HG02798 (cell line): ENCODE results near the gene TRIM66.
"Not testable (repeated sequence)": the region's sequence is repeated elsewhere in the genome, so short reads cannot be mapped to it uniquely, and the experiment has no call there.

Experiments
- ATAC-seq: cut with Tn5 transposase; IDR thresholded peaks from one replicate; pipeline ENCODE4 v1.9.1; 2021; ENCODE audit warnings: mild to moderate bottlenecking; ENCODE audit not compliant: unreplicated experiment, poor library complexity

The TRIM66 gene

GRCh38 chr11:8693010-8693551 is 10.6 kb upstream of the TRIM66 start:
- ATAC-seq, result no peak

GRCh38 chr11:8692417-8692816 is 10.0 kb upstream of the TRIM66 start:
- ATAC-seq, result no peak

- ATAC-seq, result no peak
These were observed 9.1 kb upstream of the TRIM66 start for GRCh38 chr11:8691601-8692000.

DNA sequence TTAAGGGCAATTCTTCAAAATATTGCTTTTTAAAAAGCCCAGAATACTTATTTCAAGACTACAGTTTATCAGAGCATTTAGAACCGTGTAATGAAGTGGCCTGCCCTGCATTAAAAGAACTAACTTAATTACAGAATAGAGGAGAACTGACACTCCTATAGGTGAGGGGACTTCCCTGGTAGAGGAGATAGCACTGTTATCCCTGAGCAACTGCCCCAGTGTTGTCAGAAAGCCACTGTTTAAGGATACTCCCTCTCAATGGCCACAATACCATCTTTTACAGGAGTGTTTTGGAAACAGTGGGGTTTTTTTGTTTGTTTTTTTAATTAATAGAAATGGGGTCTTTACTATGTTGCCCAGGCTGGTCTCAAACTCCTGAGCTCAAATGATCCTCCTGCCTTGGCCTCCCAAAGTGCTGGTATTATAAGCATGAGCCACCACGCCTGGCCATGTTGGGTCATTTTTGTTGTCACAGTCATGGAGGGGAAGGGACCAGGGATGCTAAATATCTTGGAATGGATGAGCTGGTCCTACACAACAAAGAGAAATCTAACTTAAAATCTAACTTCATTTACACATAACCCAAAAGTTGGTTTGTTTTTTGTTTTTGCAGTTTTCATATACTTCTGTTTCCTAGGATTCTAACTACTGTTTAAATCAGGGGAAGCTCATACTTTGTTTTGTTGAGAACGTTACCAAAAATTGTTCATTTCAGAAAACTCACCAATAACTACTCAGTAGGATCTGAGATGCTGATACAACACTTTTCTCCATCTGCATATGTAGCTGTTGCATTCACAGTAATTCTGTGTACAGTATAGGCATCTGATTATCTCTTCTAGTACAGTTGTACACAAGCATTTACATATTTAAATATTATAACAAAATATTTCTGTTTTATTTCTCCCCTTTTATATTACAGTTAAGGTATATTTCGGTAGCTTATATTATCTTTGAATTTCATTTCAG is 8.2 kb upstream of the TRIM66 start:
- no peak for ATAC-seq

DNA sequence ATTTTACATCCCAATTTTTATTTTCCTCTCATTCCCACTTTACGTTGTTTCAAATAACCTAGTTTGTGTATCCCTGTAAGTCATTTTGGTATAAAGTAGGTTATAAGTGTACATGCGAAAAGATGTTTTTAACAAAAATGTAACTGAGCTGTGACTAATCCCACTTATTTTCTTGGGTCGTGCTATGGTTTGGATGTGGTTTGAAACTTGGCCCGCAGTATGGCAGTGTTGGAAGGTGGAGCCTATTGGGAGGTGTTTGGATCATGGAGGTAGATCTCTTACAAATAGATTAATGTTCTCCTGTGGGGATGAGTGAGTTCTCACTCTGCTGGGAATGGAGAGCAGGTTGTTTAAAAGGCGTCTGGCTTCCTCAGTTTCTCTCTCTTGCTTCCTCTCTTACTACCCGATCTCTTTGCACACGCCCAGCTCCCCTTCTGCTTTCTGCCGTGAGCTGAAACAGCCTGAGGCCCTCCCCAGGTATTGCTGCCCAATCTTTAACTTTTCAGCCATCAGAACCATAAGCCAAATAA is 7.3 kb upstream of the TRIM66 start:
- ATAC-seq, result no peak

- ATAC-seq, result peak; percentile 97
These were observed 6.2 kb upstream of the TRIM66 start for GRCh38 chr11:8688414-8689362.

- ATAC-seq, result no peak
These were observed 3.9 kb upstream of the TRIM66 start for GRCh38 chr11:8686325-8686724.

- ATAC-seq, result no peak
These were observed 3.4 kb upstream of the TRIM66 start for GRCh38 chr11:8685820-8686219.

DNA sequence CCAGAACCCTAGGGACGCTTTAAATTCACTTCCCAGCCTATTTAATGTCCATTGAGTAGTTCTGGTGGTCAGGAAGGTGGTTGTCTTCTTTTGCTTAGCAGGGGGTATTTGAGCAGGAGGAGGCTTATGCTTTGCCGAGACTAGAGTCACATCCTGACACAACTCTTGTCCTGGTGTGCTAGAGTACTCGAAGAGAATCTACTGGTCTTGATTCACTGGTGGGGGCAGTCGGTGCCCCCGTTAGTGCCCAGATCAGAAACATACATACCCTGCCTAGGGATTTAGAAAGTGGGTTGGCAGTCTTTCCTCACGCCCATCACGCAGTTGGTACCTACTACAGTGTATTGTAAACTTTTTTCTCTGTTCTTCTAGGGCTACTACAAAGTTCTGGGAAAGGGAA is 2.8 kb upstream of the TRIM66 start:
- no peak for ATAC-seq

GRCh38 chr11:8684600-8685290 is 2.3 kb upstream of the TRIM66 start:
- ATAC-seq, result no peak

DNA sequence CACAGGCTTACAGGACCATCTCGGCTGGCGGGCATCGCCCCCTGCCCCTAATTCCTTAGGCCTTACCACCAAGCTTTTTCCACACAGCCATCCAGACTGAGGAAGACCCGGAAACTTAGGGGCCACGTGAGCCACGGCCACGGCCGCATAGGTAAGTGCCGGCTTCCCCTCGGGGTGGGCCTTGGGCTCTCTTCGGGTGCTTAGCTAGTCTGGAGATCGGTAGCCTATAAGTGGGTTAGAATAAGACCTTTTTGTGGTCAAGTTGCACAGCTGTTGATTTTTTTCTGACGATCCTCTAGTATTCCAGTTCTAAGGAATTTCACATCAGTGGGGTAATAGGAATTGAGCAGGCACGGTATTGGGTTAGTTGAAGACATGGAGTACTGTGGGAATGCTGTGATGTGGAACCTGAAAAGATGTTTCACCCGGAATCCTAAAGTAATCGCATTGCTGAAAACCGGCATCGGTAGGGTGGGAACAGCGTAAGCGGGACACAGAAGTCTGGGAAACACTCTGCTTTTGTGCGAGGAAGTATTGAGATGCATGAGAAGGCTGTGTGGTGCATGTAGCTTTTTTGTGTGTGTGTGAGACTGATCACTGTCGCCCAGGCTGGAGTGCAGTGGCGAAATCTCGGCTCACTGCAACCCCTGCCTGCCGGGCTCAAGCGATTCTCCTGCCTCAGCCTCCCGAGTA is 796 bp upstream of the TRIM66 start:
- ATAC-seq, result peak; percentile 2

DNA sequence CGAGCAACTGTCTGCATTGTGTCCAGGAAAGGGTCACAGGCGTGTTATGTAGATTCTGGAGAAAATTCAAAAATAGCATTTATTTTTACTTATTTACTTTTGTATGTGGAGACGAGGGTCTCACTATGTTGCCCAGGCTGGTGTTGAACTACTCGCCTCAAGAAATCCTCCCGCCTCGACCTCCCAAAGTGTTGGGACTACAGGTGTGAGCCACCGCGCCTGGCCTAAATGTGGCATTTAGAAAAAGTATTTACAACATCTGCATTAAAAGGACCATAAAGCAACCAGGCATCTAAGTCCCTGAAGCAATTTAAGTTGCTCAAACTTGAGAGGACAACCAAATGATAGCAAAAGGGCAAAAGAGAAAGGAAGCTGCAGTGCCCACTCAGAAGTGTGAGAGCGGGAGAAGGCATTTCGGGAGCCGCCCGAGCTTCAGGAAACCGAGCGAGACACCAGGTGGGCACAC is 595 bp downstream of the TRIM66 start:
- peak; percentile 19 for ATAC-seq

GRCh38 chr11:8679006-8679405 is 3.5 kb downstream of the TRIM66 start:
- ATAC-seq, result no peak

DNA sequence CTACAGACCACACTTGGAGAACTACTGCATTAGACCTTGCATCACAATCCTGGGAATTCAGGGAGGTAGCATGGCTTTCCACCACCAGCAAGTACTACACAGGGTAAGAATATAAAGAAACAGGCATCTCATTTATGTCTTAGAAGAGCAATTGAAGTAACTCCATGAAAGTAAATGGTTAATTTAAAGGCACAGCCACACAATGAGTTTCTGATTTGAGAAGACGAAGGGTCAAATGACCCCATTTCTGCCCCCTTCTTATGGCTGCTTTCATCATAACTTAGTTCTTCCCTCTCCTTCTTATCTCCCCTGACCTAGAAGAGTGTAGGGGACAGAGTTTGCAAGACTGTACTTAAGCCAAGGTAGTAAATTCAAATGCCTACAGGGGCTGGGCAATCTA is 6.0 kb downstream of the TRIM66 start:
- no peak for ATAC-seq

DNA sequence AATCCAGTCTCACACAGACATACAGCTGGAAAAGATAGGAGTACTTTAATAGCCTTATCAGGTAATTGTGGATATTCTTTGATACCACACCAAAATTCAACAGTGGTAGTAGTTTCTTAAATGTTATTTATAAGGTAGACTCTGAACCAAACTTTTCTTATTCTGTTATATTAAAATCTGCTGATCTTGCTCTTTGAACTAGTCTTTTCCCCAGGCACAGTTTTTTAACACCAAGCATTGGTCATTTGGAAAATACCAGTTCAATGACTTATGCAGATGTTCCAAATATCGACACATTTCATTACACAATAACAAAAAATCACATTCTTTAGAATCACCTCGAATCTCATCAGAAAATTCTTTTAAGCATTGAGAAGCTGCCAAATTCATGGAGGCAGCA is 7.6 kb downstream of the TRIM66 start:
- no peak for ATAC-seq

DNA sequence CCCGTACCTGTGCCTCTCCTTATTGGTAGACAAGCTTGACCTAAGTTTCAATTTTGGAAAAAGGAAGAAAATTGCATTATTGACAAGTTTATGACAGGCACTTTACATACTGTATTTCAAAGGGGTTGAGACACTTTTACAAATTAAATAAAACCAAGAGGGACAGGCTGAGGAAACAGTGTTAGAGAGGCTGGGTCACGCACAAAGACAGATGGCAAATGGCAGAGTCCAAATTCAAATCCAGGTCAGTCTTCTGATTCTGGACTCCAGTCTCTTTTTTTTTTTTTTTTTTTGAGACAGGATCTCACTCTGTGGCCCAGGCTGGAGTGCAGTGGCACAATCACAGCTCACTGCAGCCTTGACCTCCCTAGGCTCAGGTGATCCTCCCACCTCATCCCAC is 10.1 kb downstream of the TRIM66 start:
- ATAC-seq, result no peak

- ATAC-seq, result no peak
These were observed 10.8 kb downstream of the TRIM66 start for GRCh38 chr11:8671651-8672062.

- no peak for ATAC-seq
These were observed 11.3 kb downstream of the TRIM66 start for GRCh38 chr11:8671193-8671612.

- not testable (repeated sequence) for ATAC-seq
These were observed 12.4 kb downstream of the TRIM66 start for GRCh38 chr11:8670081-8670480.
